Gastrocnemius medialis (tissue), 4 donors: ENCODE data around the gene RPL22.
"Not testable (repeated sequence)": the region's sequence is repeated elsewhere in the genome, so short reads cannot be mapped to it uniquely, and the experiment has no call there.

Experiments used
- POLR2A ChIP-seq, 2 donors: fragments of 450-650 bp; IDR thresholded peaks; one replicate each; pipeline ENCODE4 v1.6.1; 2017; ENCODE audit warnings: antibody characterized with exemption in 2 of 2, mild to moderate bottlenecking in 2 of 2, moderate library complexity in 2 of 2
- TF ChIP-seq, protein P1 (sequence below), 5 experiments: fragments of 450-650 bp in 3 of 5; fragments of 200-600 bp in 2 of 5; sonication (generic) in 2 of 5; IDR thresholded peaks in 4 of 5; conservative IDR thresholded peaks in 1 of 5; 1 replicate in 4 of 5; 2 replicates in 1 of 5; pipeline ENCODE4 v1.5.1; 2016 to 2019; ENCODE audit warnings: antibody characterized with exemption in 5 of 5, mild to moderate bottlenecking in 3 of 5, moderate library complexity in 3 of 5

DNA sequence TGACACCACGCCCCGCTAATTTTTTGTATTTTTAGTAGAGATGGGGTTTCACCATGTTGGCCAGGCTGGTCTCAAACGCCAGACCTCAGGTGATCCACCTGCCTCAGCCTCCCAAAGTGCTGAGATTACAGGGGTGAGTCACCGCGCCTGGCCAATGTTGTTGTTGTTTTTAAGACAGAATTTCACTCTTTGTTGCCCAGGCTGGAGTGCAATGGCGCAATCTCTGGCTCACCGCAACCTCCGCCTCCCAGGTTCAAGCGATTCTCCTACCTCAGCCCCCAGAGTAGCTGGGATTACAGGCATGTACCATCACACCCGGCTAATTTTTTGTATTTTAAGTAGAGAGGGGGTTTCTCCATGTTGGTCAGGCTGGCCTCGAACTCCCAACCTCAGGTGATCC lies 20.2 kb upstream of the RPL22 start:
- not testable (repeated sequence) for TF ChIP-seq POLR2A (IDR thresholded peaks at IDR 0.05)
- TF ChIP-seq, protein P1, sequence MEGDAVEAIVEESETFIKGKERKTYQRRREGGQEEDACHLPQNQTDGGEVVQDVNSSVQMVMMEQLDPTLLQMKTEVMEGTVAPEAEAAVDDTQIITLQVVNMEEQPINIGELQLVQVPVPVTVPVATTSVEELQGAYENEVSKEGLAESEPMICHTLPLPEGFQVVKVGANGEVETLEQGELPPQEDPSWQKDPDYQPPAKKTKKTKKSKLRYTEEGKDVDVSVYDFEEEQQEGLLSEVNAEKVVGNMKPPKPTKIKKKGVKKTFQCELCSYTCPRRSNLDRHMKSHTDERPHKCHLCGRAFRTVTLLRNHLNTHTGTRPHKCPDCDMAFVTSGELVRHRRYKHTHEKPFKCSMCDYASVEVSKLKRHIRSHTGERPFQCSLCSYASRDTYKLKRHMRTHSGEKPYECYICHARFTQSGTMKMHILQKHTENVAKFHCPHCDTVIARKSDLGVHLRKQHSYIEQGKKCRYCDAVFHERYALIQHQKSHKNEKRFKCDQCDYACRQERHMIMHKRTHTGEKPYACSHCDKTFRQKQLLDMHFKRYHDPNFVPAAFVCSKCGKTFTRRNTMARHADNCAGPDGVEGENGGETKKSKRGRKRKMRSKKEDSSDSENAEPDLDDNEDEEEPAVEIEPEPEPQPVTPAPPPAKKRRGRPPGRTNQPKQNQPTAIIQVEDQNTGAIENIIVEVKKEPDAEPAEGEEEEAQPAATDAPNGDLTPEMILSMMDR (IDR thresholded peaks at IDR 0.05 in 4 of 5, conservative IDR thresholded peaks at IDR 0.05 in 1 of 5): not testable (repeated sequence)
